ENCODE measurements around the gene CPEB4.
A peak's percentile ranks its signal among the peaks of the same experiment; 100 is the strongest.

CPEB4 gene

GRCh38 chr5:173973616-173973969 lies 85.4 kb downstream of the CPEB4 start:
- peak; percentile 53 for DNase-seq (ENCODE audit: low spot score)

DNA sequence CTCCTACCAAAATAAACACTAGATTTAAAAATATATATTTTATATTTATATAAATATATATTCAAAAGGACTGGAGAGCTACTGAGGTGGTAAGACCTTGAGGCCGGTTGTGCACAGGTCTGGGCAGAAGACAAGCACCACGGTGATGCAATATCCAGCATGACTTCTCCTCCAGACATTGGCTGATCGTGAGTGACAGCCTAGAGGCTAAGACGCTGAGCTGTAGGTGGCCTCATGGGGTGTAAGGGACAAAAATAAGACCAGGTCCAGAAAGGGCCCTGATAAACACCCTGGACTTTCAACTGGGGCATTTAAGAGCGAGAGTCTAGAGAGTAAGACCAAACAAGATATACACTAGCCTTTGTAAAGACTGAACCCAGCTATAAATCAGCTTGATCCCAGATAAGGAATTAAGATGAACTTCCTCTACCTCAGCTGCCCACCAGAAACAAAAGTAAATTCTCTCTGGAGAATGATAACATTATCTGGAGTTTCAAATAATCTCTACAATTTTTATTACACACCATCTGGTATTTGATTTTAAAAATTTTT lies 86.6 kb downstream of the CPEB4 start:
- no peak for DNase-seq (ENCODE audit: low spot score)

GRCh38 chr5:173981185-173981761 lies 93.1 kb downstream of the CPEB4 start:
- no peak for DNase-seq (ENCODE audit: low spot score)

GRCh38 chr5:173984218-173984617 lies 96.1 kb downstream of the CPEB4 start:
- DNase-seq (ENCODE audit: low spot score) = peak; percentile 47

GRCh38 chr5:173988554-173989431 lies 100.6 kb downstream of the CPEB4 start, which contains the start of gene C5orf47:
C5orf47 (plus strand) TSS chr5:173989170; CDS start chr5:173989264, 94 bp downstream.
- DNase-seq (ENCODE audit: low spot score) = no peak

GRCh38 chr5:173989432-173990082 lies 101.4 kb downstream of the CPEB4 start:
- no peak for DNase-seq (ENCODE audit: low spot score)

GRCh38 chr5:173997331-173997730 lies 109.2 kb downstream of the CPEB4 start:
- DNase-seq (ENCODE audit: low spot score) = no peak

DNA sequence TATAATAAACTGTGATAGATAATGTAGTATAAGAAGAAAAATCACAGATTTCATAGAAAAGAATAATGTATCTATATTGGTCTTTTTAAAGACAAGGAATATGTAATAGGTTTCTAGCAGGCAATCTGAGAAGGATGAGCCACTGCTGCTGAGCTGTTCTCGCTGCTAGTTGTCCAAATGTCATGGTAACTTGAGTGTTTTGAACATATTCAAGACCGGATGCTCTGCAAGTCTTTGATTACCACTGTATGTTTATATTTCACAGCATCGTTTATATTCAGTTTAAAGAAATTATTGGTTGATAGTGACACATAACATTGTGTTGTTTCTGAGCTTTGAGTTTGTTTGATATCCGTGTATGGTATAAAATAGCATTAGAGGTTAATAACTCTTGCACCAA lies 110.4 kb downstream of the CPEB4 start:
- no peak for DNase-seq (ENCODE audit: low spot score)

DNA sequence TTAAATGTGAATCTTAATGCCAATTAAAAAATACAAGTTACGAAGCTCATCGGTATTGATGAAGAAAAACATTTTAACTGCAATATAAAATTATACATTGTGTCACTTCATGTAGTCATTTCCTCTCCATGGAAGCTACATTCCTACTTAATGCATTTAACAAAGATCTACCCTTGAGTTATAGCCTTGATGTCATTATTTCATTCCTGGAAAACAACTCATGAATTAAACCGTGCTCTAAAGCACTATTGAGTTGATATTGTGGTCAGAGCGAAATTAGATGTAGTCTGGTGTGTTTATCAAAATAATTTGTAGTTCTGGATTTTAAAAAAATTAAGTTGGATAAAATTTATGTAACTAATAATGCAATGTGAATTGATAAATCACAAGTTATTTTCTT lies 111.9 kb downstream of the CPEB4 start:
- no peak for DNase-seq (ENCODE audit: low spot score)

DNA sequence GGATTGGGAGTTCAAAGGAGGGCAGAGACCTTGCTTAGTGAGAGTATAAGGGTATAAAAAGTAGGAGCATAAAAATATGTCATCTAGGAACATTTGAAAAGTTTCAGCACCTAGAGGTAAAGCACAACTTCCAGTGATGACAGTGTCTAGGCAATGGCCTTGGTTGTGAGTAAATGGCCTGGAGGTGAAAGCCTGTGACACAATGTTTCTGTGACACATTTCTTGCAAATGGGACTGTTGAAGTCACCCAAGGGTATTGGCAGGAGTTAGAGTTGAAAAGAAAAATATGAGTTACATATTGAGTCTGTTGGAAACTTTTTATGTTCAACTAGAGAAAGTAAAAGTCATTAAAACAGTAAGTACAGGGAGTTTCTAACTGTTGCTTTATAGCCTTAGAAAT lies 115.6 kb downstream of the CPEB4 start:
- DNase-seq (ENCODE audit: low spot score) = no peak

DNA sequence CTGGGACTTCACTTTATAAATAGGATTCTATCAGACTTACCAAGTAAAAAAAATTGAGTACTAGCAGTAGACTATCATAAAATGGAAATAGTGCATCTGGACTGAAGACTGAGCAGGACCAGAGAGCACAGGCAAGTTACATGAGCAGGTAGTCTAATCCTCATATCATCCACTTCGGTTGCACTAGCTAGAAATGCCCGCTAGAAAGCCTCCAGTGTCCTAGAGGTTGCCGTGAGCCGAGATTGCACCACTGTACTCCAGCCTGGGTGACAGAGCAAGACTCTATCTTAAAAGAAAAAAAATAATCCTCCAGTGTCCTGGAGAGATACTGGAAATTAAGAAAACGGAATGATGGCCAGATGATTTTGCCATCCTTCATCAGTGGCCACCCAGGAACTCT lies 120.8 kb downstream of the CPEB4 start:
- DNase-seq (ENCODE audit: low spot score) = no peak

DNA sequence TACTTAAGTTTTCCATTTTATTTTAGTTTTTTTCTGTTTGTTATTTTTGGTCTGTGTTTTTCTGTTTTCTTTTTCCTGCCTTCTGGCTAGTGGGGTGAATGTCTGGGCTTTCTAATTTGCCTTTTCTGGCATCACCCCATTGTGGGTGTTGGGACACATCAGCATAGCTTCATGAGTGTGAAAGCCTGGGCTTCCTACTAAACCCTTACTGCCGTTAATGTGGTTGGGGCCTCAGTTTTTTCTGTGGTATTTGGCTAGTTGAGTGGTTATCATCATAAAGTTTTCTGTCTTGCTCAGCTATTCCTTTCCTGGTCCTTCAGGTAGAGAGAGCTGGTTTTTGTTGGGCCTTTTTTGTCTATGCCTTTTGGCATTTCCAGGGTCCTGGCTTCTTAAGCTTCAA lies 122.2 kb downstream of the CPEB4 start:
- no peak for DNase-seq (ENCODE audit: low spot score)

- DNase-seq (ENCODE audit: low spot score) = no peak
Observed at GRCh38 chr5:174011441-174011840, 123.3 kb downstream of the CPEB4 start.
